Epidermal melanocyte (primary cell): Measurements from ENCODE around the gene DNAJC18.
"Not testable (repeated sequence)": the region's sequence is repeated elsewhere in the genome, so short reads cannot be mapped to it uniquely, and the experiment has no call there.

Source experiments
- DNase-seq: peaks from one replicate; pipeline ENCODE4 v3.0.0; 2011; ENCODE audit warnings: low spot score; ENCODE audit not compliant: insufficient read length

The DNAJC18 gene

DNA sequence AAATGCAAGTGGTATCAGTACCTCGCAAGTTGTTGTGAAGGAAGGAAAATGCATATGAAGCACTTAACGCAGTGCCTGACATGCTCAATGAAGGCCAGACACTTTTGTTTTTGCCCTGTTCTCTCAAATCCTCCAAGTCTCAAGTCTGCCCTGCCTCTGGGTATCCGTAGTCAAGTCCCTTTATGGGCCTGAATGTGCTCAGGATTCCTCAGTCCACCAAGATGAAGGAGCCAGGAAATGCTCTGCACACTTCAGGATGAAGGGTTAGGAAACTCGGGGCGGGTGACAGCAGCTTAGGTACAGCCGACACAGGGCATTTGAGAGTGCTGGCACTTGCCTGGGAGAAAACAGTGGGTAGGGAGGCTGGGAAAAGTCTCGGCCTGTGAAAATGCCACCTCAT lies 21.9 kb upstream of the DNAJC18 start:
- DNase-seq, result no peak

DNA sequence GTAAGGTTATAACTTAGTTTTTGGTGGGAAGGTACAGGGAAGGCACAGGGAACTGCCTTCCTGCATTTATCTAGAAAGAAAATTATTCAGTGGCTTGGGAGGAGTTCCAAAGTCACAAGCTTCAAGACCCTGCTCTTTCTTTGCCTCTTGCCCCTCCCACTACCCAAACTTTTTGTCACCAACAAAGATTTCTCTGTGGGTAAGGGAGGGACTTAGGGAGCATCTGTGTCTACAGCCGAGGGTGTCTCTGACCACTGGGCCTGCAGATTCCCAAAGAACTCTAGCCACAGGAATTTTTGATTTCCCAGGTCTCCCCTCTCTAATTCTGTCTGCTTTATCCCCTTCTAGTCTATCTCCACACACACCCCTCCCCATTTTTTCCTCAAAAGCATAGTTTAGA lies 21.1 kb upstream of the DNAJC18 start:
- DNase-seq, result no peak

DNA sequence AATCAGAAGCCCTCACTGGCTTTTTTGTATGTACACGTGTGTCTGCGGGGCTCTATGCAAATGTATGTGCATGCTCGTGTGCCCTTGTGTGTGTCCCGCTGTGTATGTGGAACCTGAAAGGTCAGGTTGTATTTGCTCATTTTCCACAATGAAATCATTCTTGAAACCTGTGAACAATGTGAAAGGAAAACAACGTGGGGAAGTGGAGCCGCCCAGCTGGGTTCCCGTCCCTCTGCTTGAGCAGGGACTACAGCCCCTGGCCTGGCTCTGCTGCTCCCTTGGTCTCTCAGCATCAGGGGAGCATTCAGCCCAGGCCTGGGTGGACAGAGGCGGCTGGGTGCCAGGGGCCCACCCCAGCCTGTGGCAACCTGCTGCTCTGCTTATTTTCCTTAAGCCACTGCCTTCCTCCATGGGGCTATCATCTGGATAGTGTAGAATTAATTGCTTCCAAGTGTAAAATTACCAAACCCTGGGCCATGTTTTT lies 20.2 kb upstream of the DNAJC18 start:
- no peak for DNase-seq

DNA sequence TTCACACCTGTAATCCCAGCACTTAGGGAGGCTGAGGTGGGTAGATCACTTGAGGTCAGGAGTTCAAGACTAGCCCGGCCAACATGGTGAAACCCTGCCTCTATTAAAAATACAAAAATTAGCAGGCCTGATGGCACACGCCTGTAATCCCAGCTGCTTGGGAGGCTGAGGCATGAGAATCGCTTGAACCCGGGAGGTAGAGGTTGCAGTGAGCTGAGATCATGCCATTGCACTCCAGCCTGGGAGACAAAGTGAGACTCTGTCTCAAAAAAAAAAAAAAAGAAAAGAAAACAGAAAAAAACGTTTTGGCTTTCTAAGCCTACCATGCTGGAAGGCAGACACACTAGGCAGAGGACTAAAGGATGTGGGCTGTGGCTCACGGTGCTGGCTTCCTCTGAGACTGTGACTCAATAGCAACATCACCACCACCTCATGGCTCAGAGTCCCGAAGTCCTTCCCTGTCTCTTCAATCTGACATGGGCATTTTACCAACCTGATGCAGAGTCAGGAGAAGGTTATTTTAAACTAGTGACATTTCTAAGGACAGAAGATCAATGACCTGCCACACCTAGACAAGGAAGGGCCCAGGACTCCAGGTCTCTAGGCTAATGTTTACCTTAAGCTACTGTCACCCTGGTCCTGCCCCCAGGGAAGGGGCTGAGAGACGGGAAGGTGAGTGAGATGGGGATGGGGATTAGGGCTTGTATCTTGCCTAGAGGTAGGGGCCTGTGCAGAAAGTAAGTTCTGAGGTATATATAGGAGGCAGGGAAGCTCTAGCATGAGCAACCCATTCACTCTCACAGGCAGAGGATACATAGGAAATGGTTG lies 19.5 kb upstream of the DNAJC18 start:
- DNase-seq, result no peak

- no peak for DNase-seq
These were observed 18.5 kb upstream of the DNAJC18 start for GRCh38 chr5:139457653-139458306.

GRCh38 chr5:139457241-139457640 lies 17.9 kb upstream of the DNAJC18 start:
- DNase-seq, result no peak

- no peak for DNase-seq
These were observed 17.5 kb upstream of the DNAJC18 start for GRCh38 chr5:139456776-139457175.

DNA sequence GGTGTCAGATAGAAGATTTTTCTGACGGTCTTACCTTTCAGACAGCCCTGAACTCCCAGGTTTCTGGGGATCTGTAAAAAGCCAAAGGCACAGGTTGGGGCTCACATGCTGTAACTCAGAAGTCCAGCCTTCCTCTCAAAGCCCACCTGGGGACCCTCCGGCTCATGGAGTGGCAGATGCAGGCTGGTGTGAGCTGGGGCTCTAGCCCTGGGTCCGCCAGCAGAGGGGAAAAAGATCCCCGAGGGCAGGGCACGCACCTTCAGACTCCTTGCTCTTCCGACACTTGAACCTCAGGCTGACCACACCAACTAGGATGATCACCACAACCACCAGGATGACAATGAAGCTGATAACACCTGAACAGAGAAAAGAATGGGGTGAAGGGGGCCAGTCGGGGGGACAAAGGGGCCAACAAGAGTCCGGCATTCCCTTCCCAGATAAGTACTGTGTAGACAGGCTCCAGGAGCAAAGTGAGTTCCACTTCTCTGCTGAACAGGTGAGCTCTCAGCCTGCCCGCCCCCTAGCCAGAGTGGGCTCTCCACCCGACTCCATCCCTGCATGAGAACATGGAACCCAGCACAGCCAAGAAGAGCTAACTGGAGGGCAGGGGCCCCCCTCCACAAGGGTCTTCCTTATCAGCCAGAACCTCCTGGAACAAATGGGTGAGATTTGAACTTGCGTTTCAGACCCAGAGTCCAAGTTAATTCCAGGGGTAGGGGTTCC lies 15.4 kb upstream of the DNAJC18 start:
- no peak for DNase-seq

DNA sequence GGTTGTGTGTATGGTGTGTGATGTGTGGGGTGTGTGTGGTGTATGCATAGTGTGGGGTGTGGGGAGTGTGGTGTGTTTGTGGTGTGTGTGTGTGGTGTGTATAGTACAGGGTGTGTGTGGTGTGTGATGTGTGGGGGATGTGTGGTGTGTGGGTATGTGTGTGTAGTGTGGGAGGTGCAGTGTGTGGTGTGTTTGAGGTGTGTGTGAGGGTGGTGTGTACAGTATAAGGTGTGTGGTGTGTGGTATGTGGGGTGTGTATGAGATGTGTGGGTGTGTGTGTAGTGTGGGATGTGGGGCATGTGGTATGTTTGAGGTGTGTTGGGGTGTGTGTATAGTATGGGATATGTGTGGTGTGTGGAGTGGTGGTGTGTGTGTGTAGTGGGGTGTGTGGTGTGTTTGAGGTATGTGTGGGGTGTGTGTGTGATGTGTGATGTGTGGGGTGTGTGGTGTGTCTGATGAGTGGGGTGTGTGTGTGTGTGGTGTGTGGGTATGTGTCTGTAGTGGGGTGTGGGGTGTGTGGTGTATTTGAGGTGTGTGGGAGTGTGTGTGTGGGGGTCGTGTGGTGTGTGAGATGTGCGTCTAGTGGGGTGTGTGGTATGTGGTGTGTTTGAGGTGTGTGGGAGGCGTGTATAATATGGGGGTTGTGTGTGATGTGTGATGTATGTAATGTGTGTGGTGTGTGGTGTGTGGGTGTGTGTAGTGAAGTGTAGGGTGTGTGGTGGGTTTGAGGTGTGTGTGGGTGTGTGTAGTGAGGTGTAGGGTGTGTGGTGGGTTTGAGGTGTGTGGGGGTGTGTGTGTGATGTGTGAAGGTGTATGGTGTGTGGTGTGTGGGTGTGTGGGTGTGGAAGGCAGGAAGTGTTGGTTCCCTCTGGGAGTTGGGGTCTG lies 14.6 kb upstream of the DNAJC18 start:
- no peak for DNase-seq

DNA sequence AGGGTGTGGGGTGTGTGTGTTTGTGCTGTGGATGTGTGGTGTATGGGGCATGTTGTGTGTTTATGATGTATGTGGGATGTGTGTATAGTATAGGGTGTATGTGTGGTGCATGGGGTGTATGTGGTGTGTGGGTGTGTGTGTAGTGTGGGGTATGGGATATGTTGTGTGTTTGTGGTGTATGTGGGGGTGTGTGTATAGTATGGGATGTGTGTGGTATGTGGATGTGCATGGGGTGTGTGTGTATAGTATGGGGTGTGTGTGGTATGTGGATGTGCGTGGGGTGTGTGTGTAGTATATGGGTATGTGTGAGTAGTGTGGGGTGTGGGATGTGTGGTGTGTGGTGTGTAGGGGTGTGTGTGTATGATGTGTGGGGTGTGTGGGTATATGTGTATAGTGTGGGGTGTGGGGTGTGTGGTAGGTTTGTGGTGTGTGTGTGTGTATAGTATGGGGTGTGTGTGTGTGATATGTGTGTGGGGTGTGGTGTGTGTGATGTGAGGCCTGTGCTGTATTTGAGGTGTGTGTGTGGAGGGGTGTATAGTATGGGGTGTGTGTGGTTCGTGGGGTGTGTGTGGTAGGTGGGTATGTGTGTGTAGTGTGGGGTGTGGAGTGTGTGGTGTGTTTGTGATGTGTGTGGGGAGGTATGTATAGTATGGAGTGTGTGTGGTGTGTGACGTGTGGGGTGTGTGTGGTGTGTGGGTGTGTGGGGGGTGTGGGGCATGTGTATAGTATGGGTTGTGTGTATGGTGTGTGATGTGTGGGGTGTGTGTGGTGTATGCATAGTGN lies 12.7 kb upstream of the DNAJC18 start:
- DNase-seq, result no peak

- no peak for DNase-seq
These were observed 11.9 kb upstream of the DNAJC18 start for GRCh38 chr5:139451176-139451575.

DNA sequence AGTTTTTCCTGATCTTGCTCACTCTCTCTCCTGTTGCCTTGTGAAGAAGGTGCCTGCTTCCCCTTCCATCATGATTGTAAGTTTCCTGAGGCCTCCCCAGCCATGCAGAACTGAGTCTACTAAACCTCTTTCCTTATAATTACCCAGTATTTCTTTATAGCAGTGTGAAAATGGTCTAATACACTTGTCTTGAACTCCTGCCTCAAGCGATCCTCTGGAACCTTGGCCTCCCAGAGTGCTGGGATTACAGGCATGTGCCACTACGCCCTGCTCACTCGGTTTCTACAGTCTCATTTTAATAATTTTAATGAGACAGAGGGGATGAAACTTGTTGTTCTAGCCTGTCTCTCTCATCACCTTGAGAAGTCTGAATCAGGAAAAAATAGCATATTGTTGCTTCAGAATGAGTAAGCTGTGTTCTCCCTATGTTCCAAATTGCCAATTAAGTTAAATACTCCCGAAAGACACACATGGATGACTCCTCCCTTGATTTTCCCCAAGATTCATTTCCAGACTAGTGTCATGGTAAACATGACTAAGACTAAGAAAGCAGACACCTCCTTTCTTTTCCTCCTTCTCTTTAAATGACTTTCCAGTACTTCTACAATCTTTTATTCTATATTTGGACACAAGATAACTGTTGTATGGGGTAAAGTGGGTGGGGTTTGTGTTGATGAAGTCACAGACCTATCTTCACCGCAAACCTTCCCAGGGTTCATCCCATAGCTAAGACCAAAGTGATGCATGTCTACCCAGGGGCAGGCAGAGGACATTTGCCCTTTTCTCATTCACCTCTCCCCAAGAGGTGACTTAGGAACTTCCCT lies 7.8 kb upstream of the DNAJC18 start:
- DNase-seq, result no peak

- no peak for DNase-seq
These were observed 6.2 kb upstream of the DNAJC18 start for GRCh38 chr5:139445325-139446170.

- no peak for DNase-seq
These were observed 4.6 kb upstream of the DNAJC18 start for GRCh38 chr5:139443831-139444453.

GRCh38 chr5:139440416-139440815 lies 1.1 kb upstream of the DNAJC18 start:
- DNase-seq, result not testable (repeated sequence)

DNA sequence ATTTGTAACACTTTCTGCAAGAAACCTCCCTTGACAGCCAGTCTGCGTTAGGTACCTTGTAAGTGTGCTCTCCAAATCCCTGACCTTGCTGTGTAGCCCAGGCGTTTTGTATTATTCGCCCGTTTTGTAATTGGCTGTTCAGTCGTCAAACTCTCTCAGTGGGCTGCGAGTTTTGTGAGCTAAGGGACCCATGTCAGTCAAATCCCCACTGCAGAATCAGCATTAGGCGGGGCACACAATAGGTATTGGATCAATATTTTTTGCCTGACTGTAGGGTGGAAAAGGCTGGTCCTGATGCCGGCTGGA lies 665 bp downstream of the DNAJC18 start:
- no peak for DNase-seq

- DNase-seq, result no peak
These were observed 3.6 kb downstream of the DNAJC18 start for GRCh38 chr5:139435676-139436075.

DNA sequence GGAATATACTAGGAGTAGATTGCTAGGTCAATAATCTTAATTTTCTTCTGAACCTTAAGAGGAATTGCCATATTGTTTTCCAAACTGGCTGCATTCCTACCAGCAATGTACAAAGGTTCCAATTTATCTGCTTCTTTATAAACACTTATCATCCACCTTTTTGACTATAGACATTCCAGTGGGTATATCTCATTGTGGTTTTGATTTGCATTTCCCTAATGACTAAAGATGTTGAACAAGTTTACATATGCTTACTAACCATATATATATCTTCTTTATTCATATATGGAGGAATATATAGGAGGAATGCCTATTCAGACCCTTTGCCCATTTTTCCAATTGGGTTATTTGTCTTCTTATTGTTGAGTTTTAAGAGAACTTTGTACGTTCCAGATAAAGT lies 7.6 kb downstream of the DNAJC18 start:
- DNase-seq, result no peak
